Neural cell (in vitro differentiated cells): ENCODE results near the gene COLQ. TPM values are rescaled to one million over a fixed set of nuclear protein-coding genes. Genes with fewer than 3 reads are reported as not detected.

Experiments used
- H2AFZ ChIP-seq: fragments of 200-600, 300-800 bp; sonication (generic), shearing (Covaris generic); 2 replicates; pipeline ENCODE4 v1.6.0; 2014; ENCODE audit warnings: low read depth, mild to moderate bottlenecking, antibody characterized with exemption, low read length, moderate library complexity
- H3F3A ChIP-seq: fragments of 200-600 bp; shearing (Covaris generic); 2 replicates; pipeline ENCODE4 v1.6.1; 2016; ENCODE audit warnings: mild to moderate bottlenecking, moderate library complexity, mixed read lengths, antibody characterized with exemption, low read length; ENCODE audit not compliant: insufficient read depth, poor library complexity, severe bottlenecking
- H3K27ac ChIP-seq: fragments of 200-600, 300-800 bp; sonication (generic), shearing (Covaris generic); 2 replicates; pipeline ENCODE4 v1.5.1; 2014; ENCODE audit warnings: mild to moderate bottlenecking, low read length, moderate library complexity
- H3K27me3 ChIP-seq: fragments of 300-800, 200-600 bp; sonication (generic), shearing (Covaris generic); 2 replicates; pipeline ENCODE4 v1.6.0; 2014; ENCODE audit warnings: mild to moderate bottlenecking, low read depth, low read length, moderate library complexity; ENCODE audit not compliant: insufficient read depth
- H3K36me3 ChIP-seq: fragments of 300-800, 200-600 bp; sonication (generic), shearing (Covaris generic); 2 replicates; pipeline ENCODE4 v1.5.1; 2014; ENCODE audit warnings: mild to moderate bottlenecking, antibody characterized with exemption, low read length, moderate library complexity; ENCODE audit not compliant: insufficient read depth
- H3K4me2 ChIP-seq: fragments of 300-800, 200-600 bp; sonication (generic), shearing (Covaris generic); 2 replicates; pipeline ENCODE4 v1.6.0; 2014; ENCODE audit warnings: mild to moderate bottlenecking, low read length
- H3K4me3 ChIP-seq: fragments of 300-800, 200-600 bp; sonication (generic), shearing (Covaris generic); 2 replicates; pipeline ENCODE4 v1.5.1; 2014; ENCODE audit warnings: mild to moderate bottlenecking, low read length, moderate library complexity
- H3K79me2 ChIP-seq: fragments of 200-600 bp; shearing (Covaris generic); replicated peaks from 2 replicates; pipeline ENCODE4 v1.6.0; 2014; ENCODE audit warnings: mild to moderate bottlenecking, low read length, moderate library complexity; ENCODE audit not compliant: insufficient read depth
- H3K9ac ChIP-seq: fragments of 300-800, 200-600 bp; sonication (generic), shearing (Covaris generic); 2 replicates; pipeline ENCODE4 v1.6.1; 2016; ENCODE audit warnings: mild to moderate bottlenecking, low read length, mixed read lengths
- H3K9me2 ChIP-seq: fragments of 200-600 bp; shearing (Covaris generic); 2 replicates; pipeline ENCODE4 v1.6.1; 2016; ENCODE audit warnings: mild to moderate bottlenecking, low read length, mixed read lengths; ENCODE audit not compliant: insufficient read depth
- H3K9me3 ChIP-seq: fragments of 200-600, 300-800 bp; sonication (generic), shearing (Covaris generic); 2 replicates; pipeline ENCODE4 v1.6.1; 2016; ENCODE audit warnings: mild to moderate bottlenecking, mixed run types, low read length, moderate library complexity, mixed read lengths
- H4K20me1 ChIP-seq: fragments of 200-600 bp; shearing (Covaris generic); 2 replicates; pipeline ENCODE4 v1.6.1; 2016; ENCODE audit warnings: mild to moderate bottlenecking, mixed run types; ENCODE audit not compliant: insufficient read depth
- EP300 ChIP-seq: fragments of 450-650 bp; conservative IDR thresholded peaks from 2 replicates; pipeline ENCODE4 v1.6.1; 2014; ENCODE audit warnings: antibody characterized with exemption, mild to moderate bottlenecking, moderate library complexity; ENCODE audit not compliant: poor library complexity, severe bottlenecking
- EZH2 ChIP-seq: fragments of 200-600, 300-800 bp; shearing (Covaris generic), sonication (generic); IDR thresholded peaks from 2 replicates; pipeline ENCODE4 v1.6.1; 2014; ENCODE audit warnings: antibody characterized with exemption, low read length, borderline replicate concordance, mild to moderate bottlenecking; ENCODE audit not compliant: insufficient read depth, poor library complexity, severe bottlenecking
- MXI1 ChIP-seq: fragments of 450-650 bp; conservative IDR thresholded peaks from 2 replicates; pipeline ENCODE4 v1.6.1; 2014; ENCODE audit warnings: antibody characterized with exemption, mild to moderate bottlenecking; ENCODE audit not compliant: poor library complexity, severe bottlenecking
- POLR2AphosphoS5 ChIP-seq: IDR thresholded peaks from 2 replicates; pipeline ENCODE4 v1.6.1; 2012
- RAD21 ChIP-seq: fragments of 450-650 bp; conservative IDR thresholded peaks from 2 replicates; pipeline ENCODE4 v1.6.1; 2014; ENCODE audit warnings: antibody characterized with exemption, mild to moderate bottlenecking, moderate library complexity
- SMC3 ChIP-seq: fragments of 450-650 bp; conservative IDR thresholded peaks from 2 replicates; pipeline ENCODE4 v1.6.1; 2014; ENCODE audit warnings: antibody characterized with exemption, mild to moderate bottlenecking, moderate library complexity; ENCODE audit not compliant: poor library complexity
- TAF1 ChIP-seq: IDR thresholded peaks from 2 replicates; pipeline ENCODE4 v1.6.1; 2012; ENCODE audit warnings: low read depth
- polyA plus RNA-seq: library from polyadenylated mRNA; depleted of rRNA; stranded (reverse); fragments of >200 nt; gene quantifications from 2 replicates; pipeline ENCODE4 v1.2.3, GENCODE V29; 2014
- TF ChIP-seq, protein P1 (sequence below): fragments of 450-650 bp; IDR thresholded peaks from 2 replicates; pipeline ENCODE4 v1.5.1; 2014; ENCODE audit warnings: antibody characterized with exemption, mild to moderate bottlenecking, moderate library complexity; ENCODE audit not compliant: poor library complexity, severe bottlenecking
- TF ChIP-seq, protein P2 (sequence below): IDR thresholded peaks from 2 replicates; pipeline ENCODE4 v1.6.1; 2012; ENCODE audit warnings: borderline replicate concordance

COLQ gene
- polyA plus RNA-seq, 1 donor from 2014 or later: 9.5 TPM

DNA sequence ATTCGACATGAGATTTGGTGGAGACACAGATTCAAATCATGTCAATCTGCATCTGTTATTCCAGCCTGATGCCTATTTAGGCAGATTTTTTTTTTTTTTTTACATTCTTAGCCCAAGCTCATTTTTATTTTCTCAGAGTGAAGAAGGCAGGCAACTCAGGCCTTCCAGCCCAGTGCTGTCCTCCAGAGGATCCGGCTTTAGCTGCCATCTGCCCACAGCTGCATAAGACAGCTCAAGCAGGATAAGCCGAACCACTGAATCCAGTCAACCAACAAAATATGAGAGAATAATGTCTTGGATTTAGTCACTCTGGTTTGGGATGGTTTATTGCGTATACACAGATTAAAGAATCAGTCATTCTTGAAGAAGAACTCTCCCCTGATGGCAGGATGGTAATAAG lies 19.9 kb upstream of the COLQ start:
- H3K36me3 ChIP-seq: no peaks in the 10 kb centered on the region
- H3K9me2 ChIP-seq: no peaks in the 10 kb centered on the region
- no peak overlapping the region for H3K4me2 ChIP-seq
- no peak overlapping the region for H3K9ac ChIP-seq
- H3K4me3 ChIP-seq: no peak overlapping the region
- H4K20me1 ChIP-seq: no peaks in the 10 kb centered on the region
- no peak overlapping the region for H3K27ac ChIP-seq
- no peaks in the 10 kb centered on the region for H3K27me3 ChIP-seq
- H2AFZ ChIP-seq: no peak overlapping the region
- H3F3A ChIP-seq: no peaks in the 10 kb centered on the region
- no peaks in the 10 kb centered on the region for H3K9me3 ChIP-seq
- no peaks in the 10 kb centered on the region for H3K79me2 ChIP-seq
- TF ChIP-seq TAF1 (no peak), MXI1 (no peak), EP300 (no peak), SMC3 (no peak), POLR2AphosphoS5 (no peak), EZH2 (no peak), RAD21 (no peak)
- TF ChIP-seq, protein P1, sequence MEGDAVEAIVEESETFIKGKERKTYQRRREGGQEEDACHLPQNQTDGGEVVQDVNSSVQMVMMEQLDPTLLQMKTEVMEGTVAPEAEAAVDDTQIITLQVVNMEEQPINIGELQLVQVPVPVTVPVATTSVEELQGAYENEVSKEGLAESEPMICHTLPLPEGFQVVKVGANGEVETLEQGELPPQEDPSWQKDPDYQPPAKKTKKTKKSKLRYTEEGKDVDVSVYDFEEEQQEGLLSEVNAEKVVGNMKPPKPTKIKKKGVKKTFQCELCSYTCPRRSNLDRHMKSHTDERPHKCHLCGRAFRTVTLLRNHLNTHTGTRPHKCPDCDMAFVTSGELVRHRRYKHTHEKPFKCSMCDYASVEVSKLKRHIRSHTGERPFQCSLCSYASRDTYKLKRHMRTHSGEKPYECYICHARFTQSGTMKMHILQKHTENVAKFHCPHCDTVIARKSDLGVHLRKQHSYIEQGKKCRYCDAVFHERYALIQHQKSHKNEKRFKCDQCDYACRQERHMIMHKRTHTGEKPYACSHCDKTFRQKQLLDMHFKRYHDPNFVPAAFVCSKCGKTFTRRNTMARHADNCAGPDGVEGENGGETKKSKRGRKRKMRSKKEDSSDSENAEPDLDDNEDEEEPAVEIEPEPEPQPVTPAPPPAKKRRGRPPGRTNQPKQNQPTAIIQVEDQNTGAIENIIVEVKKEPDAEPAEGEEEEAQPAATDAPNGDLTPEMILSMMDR: no peak
- TF ChIP-seq, protein P2, sequence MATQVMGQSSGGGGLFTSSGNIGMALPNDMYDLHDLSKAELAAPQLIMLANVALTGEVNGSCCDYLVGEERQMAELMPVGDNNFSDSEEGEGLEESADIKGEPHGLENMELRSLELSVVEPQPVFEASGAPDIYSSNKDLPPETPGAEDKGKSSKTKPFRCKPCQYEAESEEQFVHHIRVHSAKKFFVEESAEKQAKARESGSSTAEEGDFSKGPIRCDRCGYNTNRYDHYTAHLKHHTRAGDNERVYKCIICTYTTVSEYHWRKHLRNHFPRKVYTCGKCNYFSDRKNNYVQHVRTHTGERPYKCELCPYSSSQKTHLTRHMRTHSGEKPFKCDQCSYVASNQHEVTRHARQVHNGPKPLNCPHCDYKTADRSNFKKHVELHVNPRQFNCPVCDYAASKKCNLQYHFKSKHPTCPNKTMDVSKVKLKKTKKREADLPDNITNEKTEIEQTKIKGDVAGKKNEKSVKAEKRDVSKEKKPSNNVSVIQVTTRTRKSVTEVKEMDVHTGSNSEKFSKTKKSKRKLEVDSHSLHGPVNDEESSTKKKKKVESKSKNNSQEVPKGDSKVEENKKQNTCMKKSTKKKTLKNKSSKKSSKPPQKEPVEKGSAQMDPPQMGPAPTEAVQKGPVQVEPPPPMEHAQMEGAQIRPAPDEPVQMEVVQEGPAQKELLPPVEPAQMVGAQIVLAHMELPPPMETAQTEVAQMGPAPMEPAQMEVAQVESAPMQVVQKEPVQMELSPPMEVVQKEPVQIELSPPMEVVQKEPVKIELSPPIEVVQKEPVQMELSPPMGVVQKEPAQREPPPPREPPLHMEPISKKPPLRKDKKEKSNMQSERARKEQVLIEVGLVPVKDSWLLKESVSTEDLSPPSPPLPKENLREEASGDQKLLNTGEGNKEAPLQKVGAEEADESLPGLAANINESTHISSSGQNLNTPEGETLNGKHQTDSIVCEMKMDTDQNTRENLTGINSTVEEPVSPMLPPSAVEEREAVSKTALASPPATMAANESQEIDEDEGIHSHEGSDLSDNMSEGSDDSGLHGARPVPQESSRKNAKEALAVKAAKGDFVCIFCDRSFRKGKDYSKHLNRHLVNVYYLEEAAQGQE: no peak

DNA sequence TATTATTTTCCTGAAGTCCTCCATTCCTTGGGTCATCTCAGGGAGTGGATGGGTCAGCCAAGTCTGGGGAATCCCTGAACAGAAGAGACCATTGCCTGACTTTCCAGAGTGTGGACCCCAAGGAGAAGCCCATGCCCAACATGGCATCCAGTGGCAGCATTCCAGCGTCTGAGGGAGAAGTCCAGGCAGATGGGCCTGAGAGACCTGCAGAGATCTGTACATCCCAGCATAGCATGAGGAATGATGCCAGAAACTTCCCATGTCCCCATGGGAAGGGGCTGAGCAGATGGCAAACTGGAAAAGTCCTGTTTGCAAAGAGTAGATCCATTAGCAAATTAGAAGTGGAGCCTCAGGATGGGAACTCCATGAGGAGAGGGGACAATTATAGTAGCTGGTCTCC lies 17.6 kb upstream of the COLQ start:
- H3K4me2 ChIP-seq: no peak overlapping the region
- H3K9me2 ChIP-seq: no peaks in the 10 kb centered on the region
- no peak overlapping the region for H3K27ac ChIP-seq
- H3K79me2 ChIP-seq: no peaks in the 10 kb centered on the region
- H2AFZ ChIP-seq: no peak overlapping the region
- H3K27me3 ChIP-seq: no peaks in the 10 kb centered on the region
- TF ChIP-seq, protein P2: no peak
- no peak for TF ChIP-seq EZH2
- no peak for TF ChIP-seq TAF1
- TF ChIP-seq SMC3: no peak
- TF ChIP-seq EP300: no peak
- TF ChIP-seq, protein P1: no peak
- no peak for TF ChIP-seq RAD21
- no peak for TF ChIP-seq POLR2AphosphoS5
- no peak for TF ChIP-seq MXI1
- H3K4me3 ChIP-seq: no peak overlapping the region
- no peaks in the 10 kb centered on the region for H3K36me3 ChIP-seq
- no peaks in the 10 kb centered on the region for H4K20me1 ChIP-seq
- H3K9me3 ChIP-seq: no peaks in the 10 kb centered on the region
- no peaks in the 10 kb centered on the region for H3F3A ChIP-seq
- no peak overlapping the region for H3K9ac ChIP-seq
